Astrocyte (in vitro differentiated cells and primary cell): ENCODE results near the gene FGD2. TPM values are rescaled to one million over a fixed set of nuclear protein-coding genes. Genes with fewer than 3 reads are reported as not detected.

Experiments used
- DNase-seq: peaks from one replicate; pipeline ENCODE4 v3.0.0-alpha.2; 2010; ENCODE audit warnings: low read depth
- FAIRE-seq: peaks from 2 replicates; lab custom pipeline; 2011; peaks lifted over from hg19 to GRCh38; lab: Jason Lieb, UNC
- H2AFZ ChIP-seq: 2 replicates; pipeline ENCODE4 v1.6.0; 2012; ENCODE audit warnings: low read depth, low read length, inconsistent platforms
- H3K27ac ChIP-seq: 2 replicates; pipeline ENCODE4 v1.5.1; 2011; ENCODE audit warnings: low read depth, low read length, inconsistent platforms
- H3K27me3 ChIP-seq: 2 replicates; pipeline ENCODE4 v1.6.0; 2011; ENCODE audit warnings: low read length, inconsistent platforms; ENCODE audit not compliant: insufficient read depth
- H3K36me3 ChIP-seq: 2 replicates; pipeline ENCODE4 v1.5.1; 2011; ENCODE audit warnings: low read length, inconsistent platforms; ENCODE audit not compliant: insufficient read depth
- H3K4me1 ChIP-seq: 2 replicates; pipeline ENCODE4 v1.5.1; 2011; ENCODE audit warnings: low read length, inconsistent platforms; ENCODE audit not compliant: insufficient read depth
- H3K4me2 ChIP-seq: 2 replicates; pipeline ENCODE4 v1.6.0; 2012; ENCODE audit warnings: low read length, inconsistent platforms
- H3K4me3 ChIP-seq: 2 replicates; pipeline ENCODE4 v1.5.1; 2011; ENCODE audit warnings: low read depth, mild to moderate bottlenecking, low read length, inconsistent platforms; ENCODE audit not compliant: insufficient read depth
- H3K79me2 ChIP-seq: 2 replicates; pipeline ENCODE4 v1.6.0; 2012; ENCODE audit warnings: mild to moderate bottlenecking, low read length, inconsistent platforms; ENCODE audit not compliant: insufficient read depth
- H3K9ac ChIP-seq: 2 replicates; pipeline ENCODE4 v1.6.0; 2012; ENCODE audit warnings: mild to moderate bottlenecking, low read length, inconsistent platforms
- H3K9me3 ChIP-seq: 2 replicates; pipeline ENCODE4 v1.5.1; 2012; ENCODE audit warnings: low read depth, mild to moderate bottlenecking, low read length, inconsistent platforms; ENCODE audit not compliant: insufficient read depth
- H4K20me1 ChIP-seq: 2 replicates; pipeline ENCODE4 v1.6.0; 2012; ENCODE audit warnings: low read length, inconsistent platforms; ENCODE audit not compliant: insufficient read depth
- H3K27ac Mint-ChIP-seq: one replicate; pipeline ENCODE4 v1.8.0; 2021; ENCODE audit warnings: mild to moderate bottlenecking, mixed read lengths; ENCODE audit not compliant: unreplicated experiment
- H3K27me3 Mint-ChIP-seq: one replicate; pipeline ENCODE4 v1.8.0; 2021; ENCODE audit warnings: low read depth, mixed read lengths; ENCODE audit not compliant: unreplicated experiment
- H3K36me3 Mint-ChIP-seq: one replicate; pipeline ENCODE4 v1.8.0; 2021; ENCODE audit warnings: low read depth, mixed read lengths; ENCODE audit not compliant: unreplicated experiment
- H3K4me1 Mint-ChIP-seq: one replicate; pipeline ENCODE4 v1.8.0; 2021; ENCODE audit warnings: low read depth, mixed read lengths; ENCODE audit not compliant: unreplicated experiment
- H3K4me3 Mint-ChIP-seq: one replicate; pipeline ENCODE4 v1.8.0; 2021; ENCODE audit warnings: mild to moderate bottlenecking, moderate library complexity, mixed read lengths; ENCODE audit not compliant: unreplicated experiment
- H3K9me3 Mint-ChIP-seq: one replicate; pipeline ENCODE4 v1.8.0; 2021; ENCODE audit warnings: mild to moderate bottlenecking, mixed read lengths; ENCODE audit not compliant: unreplicated experiment
- CTCF ChIP-seq: IDR thresholded peaks from 2 replicates; pipeline ENCODE4 v1.5.1; 2011; ENCODE audit warnings: low read depth, mild to moderate bottlenecking, inconsistent platforms, low read length, moderate library complexity; ENCODE audit not compliant: insufficient read depth
- EZH2 ChIP-seq: IDR thresholded peaks from 2 replicates; pipeline ENCODE4 v1.6.1; 2012; ENCODE audit warnings: mild to moderate bottlenecking, low read length, inconsistent platforms; ENCODE audit not compliant: insufficient read depth
- total RNA-seq: library from RNA; stranded (reverse); gene quantifications from 2 replicates; pipeline ENCODE4 v1.2.1, GENCODE V29; 2021

Gene FGD2
- total RNA-seq, 1 donor from 2014 or later = not detected

GRCh38 chr6:37008484-37009465 is 3.3 kb downstream of the FGD2 start:
- Histone ChIP-seq H2AFZ (no peak overlapping the region), H3K4me3 (no peak overlapping the region), H3K79me2 (no peaks in the 10 kb centered on the region), H3K27ac (no peak overlapping the region), H3K27me3 (peaks cover 3% of the 10 kb centered on the region), H3K4me2 (no peak overlapping the region), H3K9ac (no peak overlapping the region), H3K36me3 (no peaks in the 10 kb centered on the region), H3K9me3 (no peaks in the 10 kb centered on the region), H3K4me1 (no peaks in the 10 kb centered on the region), H4K20me1 (no peaks in the 10 kb centered on the region)
- no peak for DNase-seq
- Mint-ChIP-seq H3K27me3 (no peaks in the 10 kb centered on the region), H3K36me3 (peaks cover 2% of the 10 kb centered on the region), H3K4me3 (no peak overlapping the region), H3K27ac (no peak overlapping the region), H3K4me1 (peaks cover 1% of the 10 kb centered on the region), H3K9me3 (no peaks in the 10 kb centered on the region)
- FAIRE-seq = no peak
- no peak for TF ChIP-seq EZH2
- no peak for TF ChIP-seq CTCF

- Mint-ChIP-seq H3K36me3 (peaks cover 2% of the 10 kb centered on the region), H3K9me3 (no peaks in the 10 kb centered on the region), H3K4me3 (no peak overlapping the region), H3K4me1 (peaks cover 1% of the 10 kb centered on the region), H3K27ac (no peak overlapping the region), H3K27me3 (peaks cover 3% of the 10 kb centered on the region)
- no peaks in the 10 kb centered on the region for H3K4me1 ChIP-seq
- DNase-seq (no peak), FAIRE-seq (no peak)
- peaks cover 3% of the 10 kb centered on the region for H3K27me3 ChIP-seq
- no peaks in the 10 kb centered on the region for H4K20me1 ChIP-seq
- H3K9ac ChIP-seq = no peak overlapping the region
- no peaks in the 10 kb centered on the region for H3K9me3 ChIP-seq
- no peaks in the 10 kb centered on the region for H3K36me3 ChIP-seq
- no peak overlapping the region for H3K4me3 ChIP-seq
- H3K27ac ChIP-seq = no peak overlapping the region
- H3K4me2 ChIP-seq = no peak overlapping the region
- TF ChIP-seq EZH2 (no peak), CTCF (no peak)
- no peaks in the 10 kb centered on the region for H3K79me2 ChIP-seq
- H2AFZ ChIP-seq = no peak overlapping the region
These were observed 5.0 kb downstream of the FGD2 start for GRCh38 chr6:37010402-37010892.
